Esophagus muscularis mucosa (tissue), 4 donors: Measurements from ENCODE around the gene SHLD1. TPM values are rescaled to one million over a fixed set of nuclear protein-coding genes. Genes with fewer than 3 reads are reported as not detected.

ENCODE experiments used
- DNase-seq: peaks from one replicate; pipeline ENCODE4 v3.0.0-alpha.2; 2017; ENCODE audit errors: extremely low spot score
- H3K27ac ChIP-seq, 4 donors: fragments of 200-600 bp; sonication (generic); replicated peaks in 1 of 4; 1 replicate in 3 of 4; 2 replicates in 1 of 4; pipeline ENCODE4 v1.5.1; 2016 to 2019; ENCODE audit warnings: mild to moderate bottlenecking in 1 of 4
- H3K27me3 ChIP-seq, 4 donors: fragments of 200-600 bp; sonication (generic); one replicate each; pipeline versions ENCODE4 v1.5.1 to v1.6.0; 2016 to 2019
- H3K36me3 ChIP-seq, 4 donors: fragments of 200-600 bp; sonication (generic); one replicate each; pipeline ENCODE4 v1.5.1; 2016 to 2019
- H3K4me1 ChIP-seq, 4 donors: fragments of 200-600 bp; sonication (generic); one replicate each; pipeline ENCODE4 v1.5.1; 2016 to 2019
- H3K4me3 ChIP-seq, 4 donors: fragments of 200-600 bp; sonication (generic); 1 replicate in 2 of 4; 2 replicates in 2 of 4; pipeline ENCODE4 v1.5.1; 2016 to 2019; ENCODE audit warnings: mild to moderate bottlenecking in 4 of 4, moderate library complexity in 1 of 4
- H3K9me3 ChIP-seq, 4 donors: fragments of 200-600 bp; sonication (generic); 1 replicate in 3 of 4; 2 replicates in 1 of 4; pipeline ENCODE4 v1.5.1; 2016 to 2019
- CTCF ChIP-seq, 3 experiments: fragments of 200-600 bp in 2 of 3; fragments of 450-650 bp in 1 of 3; sonication (generic) in 2 of 3; IDR thresholded peaks; one replicate each; pipeline ENCODE4 v1.5.1; 2017 to 2019; ENCODE audit warnings: antibody characterized with exemption in 3 of 3, mild to moderate bottlenecking in 2 of 3, moderate library complexity in 1 of 3
- EP300 ChIP-seq: sonication (generic); formaldehyde crosslinking; IDR thresholded peaks from one replicate; pipeline ENCODE4 v1.6.1; 2017; ENCODE audit warnings: antibody characterized with exemption
- POLR2A ChIP-seq: fragments of 450-650 bp; IDR thresholded peaks from one replicate; pipeline ENCODE4 v1.6.1; 2017; ENCODE audit warnings: antibody characterized with exemption, moderate library complexity, mild to moderate bottlenecking, low read depth
- POLR2AphosphoS5 ChIP-seq, 2 donors: sonication (generic); formaldehyde crosslinking; IDR thresholded peaks; one replicate each; pipeline ENCODE4 v1.6.1; 2017; ENCODE audit warnings: antibody characterized with exemption in 2 of 2
- WGBS: methylation state at CpG from one replicate; pipeline ENCODE4 v1.1.5; 2018; 5-methylcytosine and 5-hydroxymethylcytosine counted together
- intact Hi-C: fragments of 100-400 bp; cut with DNase I; formaldehyde crosslinking; loops from one replicate; pipeline ENCODE4 v1.15.1; 2023
- total RNA-seq, 4 donors: library from RNA; depleted of rRNA; stranded (reverse); fragments of >200 nt; gene quantifications; one replicate each; pipeline versions ENCODE4 v1.1.0 to v1.2.1, GENCODE V29; 2016

Gene SHLD1
- total RNA-seq, 4 donors from 2014 or later = 1.7 to 4.6 (median 2.6) TPM

DNA sequence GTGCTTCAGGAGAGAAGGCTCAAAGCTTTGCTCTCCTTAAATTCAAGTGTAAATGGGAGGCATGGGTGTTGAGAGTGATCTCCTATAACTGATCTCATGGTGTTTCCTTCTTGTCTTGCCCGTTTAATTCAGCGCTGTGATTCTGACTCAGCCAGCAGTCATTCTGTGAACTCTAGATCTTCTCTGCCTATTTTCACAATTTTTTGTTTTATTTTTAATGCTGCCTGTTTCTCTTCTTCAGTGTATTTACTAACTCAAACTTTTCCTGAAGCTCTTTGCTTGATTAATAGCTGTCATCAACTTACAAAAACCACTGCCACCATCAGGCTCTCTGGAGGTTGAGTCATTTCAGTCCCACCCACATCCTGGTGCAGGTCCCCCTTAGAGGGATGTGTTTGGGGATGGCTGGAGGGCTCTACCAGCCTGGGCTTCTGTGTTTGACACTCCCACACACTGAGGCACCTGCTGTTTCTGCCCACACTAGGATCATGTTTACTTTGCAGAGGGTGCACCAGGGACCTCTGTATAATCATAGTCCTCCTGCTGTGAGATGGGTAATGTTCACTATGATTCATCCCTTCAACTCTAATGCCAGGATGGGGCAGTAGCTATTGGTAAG, 94.0 kb downstream of the SHLD1 start:
- TF ChIP-seq POLR2AphosphoS5 (IDR thresholded peaks at IDR 0.05) (no peak), EP300 (no peak), POLR2A (no peak), CTCF (IDR thresholded peaks at IDR 0.05) (no peak)
- no peak for DNase-seq
- intact Hi-C loops = no loop called here
- H3K9me3 ChIP-seq = peaks cover 0 to 7% (median 0%) of the 10 kb centered on the region in 4 donors
- no peaks in the 10 kb centered on the region for H3K36me3 ChIP-seq
- peaks cover 16 to 43% (median 30%) of the 10 kb centered on the region in 4 donors for H3K4me1 ChIP-seq
- H3K27me3 ChIP-seq = no peaks in the 10 kb centered on the region
- H3K4me3 ChIP-seq = no peak overlapping the region
- no peak overlapping the region for H3K27ac ChIP-seq
- 90% methylated on average over 2 of the region's 2 CpGs for WGBS

DNA sequence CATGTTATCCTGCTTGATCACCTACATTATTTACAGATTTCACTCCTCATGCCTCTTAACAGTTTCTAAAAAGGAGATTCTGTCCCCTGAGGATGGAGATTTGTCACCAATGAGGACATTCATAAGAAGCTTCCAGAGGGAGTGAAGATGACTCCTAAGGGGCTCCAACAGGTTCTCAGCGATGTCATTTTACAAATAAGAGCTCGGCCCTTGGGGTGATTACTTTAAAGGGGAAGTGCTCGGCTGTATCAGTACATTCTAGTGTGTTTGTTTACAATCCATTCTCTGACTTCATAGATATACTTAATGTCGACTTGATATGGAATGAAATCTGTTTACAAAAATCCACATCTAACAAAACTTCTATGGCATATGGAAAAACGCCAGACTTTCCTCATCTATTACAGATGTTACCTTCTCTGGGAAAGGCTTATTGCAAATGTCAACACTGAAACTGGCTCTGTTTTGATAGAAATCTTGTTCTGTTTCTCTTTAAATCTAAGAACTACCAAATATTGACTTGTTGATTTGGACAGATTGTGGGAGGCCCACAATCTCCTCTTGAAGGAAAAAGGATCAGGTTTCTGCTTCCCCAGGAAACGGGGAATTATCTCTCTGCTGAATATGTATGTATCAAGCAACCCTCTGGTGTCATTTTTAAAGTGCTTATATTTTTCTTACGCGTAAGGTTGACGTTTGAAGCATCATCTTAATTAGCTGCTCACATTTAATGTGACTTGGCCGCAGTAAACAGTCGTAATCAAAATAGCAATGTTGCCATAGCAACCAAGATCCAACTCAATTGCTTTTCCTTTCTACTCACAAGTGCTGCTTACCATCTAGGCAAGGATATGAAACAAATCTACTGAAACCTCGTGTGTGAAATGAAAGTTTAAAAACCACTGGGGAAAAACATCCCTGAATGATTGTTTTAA, 95.7 kb downstream of the SHLD1 start:
- TF ChIP-seq POLR2AphosphoS5 (IDR thresholded peaks at IDR 0.05) (no peak), CTCF (IDR thresholded peaks at IDR 0.05) (no peak), EP300 (no peak), POLR2A (no peak)
- peak overlapping the region in 3 of 4 donors; percentile 5 to 22 (median 11) for H3K4me3 ChIP-seq
- peak overlapping the region; percentile 5 to 32 (median 18) for H3K27ac ChIP-seq
- peaks cover 0 to 7% (median 0%) of the 10 kb centered on the region in 4 donors for H3K9me3 ChIP-seq
- H3K36me3 ChIP-seq = no peaks in the 10 kb centered on the region
- H3K4me1 ChIP-seq = peaks cover 18 to 47% (median 33%) of the 10 kb centered on the region in 4 donors
- no peaks in the 10 kb centered on the region for H3K27me3 ChIP-seq
- intact Hi-C loops = no loop called here
- WGBS = 35% methylated on average over 12 of the region's 12 CpGs
- DNase-seq = no peak

DNA sequence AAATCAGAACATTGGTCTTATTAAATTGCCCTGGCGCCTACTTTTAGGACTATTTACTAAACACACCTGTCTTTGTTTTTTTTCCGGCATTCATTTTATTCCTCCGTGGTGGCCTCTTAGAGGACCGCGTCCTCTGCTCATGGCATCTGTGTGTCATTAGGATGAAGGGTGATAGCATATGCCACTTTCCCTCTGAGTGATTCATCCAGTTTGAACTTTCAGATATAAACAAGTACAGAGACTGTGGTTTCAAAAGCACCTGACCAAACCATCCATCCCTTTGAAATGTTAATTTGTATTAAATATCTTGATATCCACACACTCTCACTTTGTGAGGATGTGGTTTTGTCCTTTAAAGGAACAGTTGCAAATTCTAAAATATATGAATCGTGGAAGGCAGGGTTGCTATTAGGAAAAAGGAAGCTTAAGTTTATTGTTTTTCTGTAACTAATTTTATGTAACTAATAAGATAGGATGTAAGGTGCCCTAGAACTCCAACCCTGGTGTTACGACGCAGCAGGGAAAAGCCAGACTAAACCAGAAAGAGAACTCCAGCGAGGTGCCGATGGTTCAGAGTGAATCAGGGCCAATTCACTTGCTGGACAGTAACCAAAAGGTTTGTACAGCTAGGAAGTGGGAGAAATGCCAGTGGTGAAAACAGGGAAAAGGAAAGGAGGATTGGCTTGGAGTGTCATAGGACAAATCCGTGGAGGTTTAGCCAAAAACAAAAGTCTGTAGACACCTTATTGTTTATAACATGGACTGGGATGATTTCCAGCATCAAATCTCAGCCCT, 98.7 kb downstream of the SHLD1 start:
- DNase-seq = no peak
- Histone ChIP-seq H3K27me3 (no peaks in the 10 kb centered on the region), H3K4me3 (no peak overlapping the region), H3K4me1 (peaks cover 18 to 55% (median 36%) of the 10 kb centered on the region in 4 donors), H3K36me3 (no peaks in the 10 kb centered on the region), H3K27ac (peak overlapping the region; percentile 36 to 59 (median 44)), H3K9me3 (no peaks in the 10 kb centered on the region)
- WGBS = 53% methylated on average over 11 of the region's 11 CpGs
- no peak for TF ChIP-seq CTCF (IDR thresholded peaks at IDR 0.05)
- peak in 1 of 2 donors; percentile 16 for TF ChIP-seq POLR2AphosphoS5 (IDR thresholded peaks at IDR 0.05)
- intact Hi-C loops = no loop called here

DNA sequence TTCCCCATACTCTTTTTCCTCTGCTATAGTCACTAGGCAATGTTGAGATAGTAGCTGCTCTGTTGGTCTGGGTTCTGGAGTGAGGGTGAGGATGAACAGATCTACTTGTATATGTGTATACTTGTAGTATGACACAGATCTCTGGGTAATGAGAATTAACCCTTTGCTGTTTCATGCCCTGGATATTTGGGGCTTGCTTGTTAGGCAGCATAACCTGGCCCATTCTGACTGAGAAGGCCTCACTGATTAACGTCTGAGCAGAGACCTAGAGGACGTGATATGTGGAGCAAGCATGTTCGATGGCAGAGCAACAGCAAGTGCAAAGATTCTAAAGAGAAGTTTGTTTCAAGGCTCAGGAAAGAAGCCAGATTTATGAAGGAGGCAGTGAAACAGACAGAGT, 105.7 kb downstream of the SHLD1 start:
- Histone ChIP-seq H3K4me1 (peaks cover 0 to 13% (median 3%) of the 10 kb centered on the region in 4 donors), H3K27me3 (no peaks in the 10 kb centered on the region), H3K4me3 (no peak overlapping the region), H3K36me3 (no peaks in the 10 kb centered on the region), H3K9me3 (no peaks in the 10 kb centered on the region), H3K27ac (no peak overlapping the region)
- no peak for TF ChIP-seq POLR2A
- TF ChIP-seq EP300 = no peak
- TF ChIP-seq CTCF (IDR thresholded peaks at IDR 0.05) = no peak
- no peak for TF ChIP-seq POLR2AphosphoS5 (IDR thresholded peaks at IDR 0.05)
- intact Hi-C loops = no loop called here
- DNase-seq = no peak
- WGBS = 97% methylated on average over 3 of the region's 3 CpGs
